Measurements from ENCODE around the gene CA14. TPM values are rescaled to one million over a fixed set of nuclear protein-coding genes. Genes with fewer than 3 reads are reported as not detected.
"Not testable (repeated sequence)": the region's sequence is repeated elsewhere in the genome, so short reads cannot be mapped to it uniquely, and the experiment has no call there.

CA14 gene
- not detected for total RNA-seq

- TF ChIP-seq POLR2A (IDR thresholded peaks at IDR 0.05), result no peak
- TF ChIP-seq CTCF (IDR thresholded peaks at IDR 0.05), result no peak
- ATAC-seq (no peak), DNase-seq (no peak)
- Histone ChIP-seq H3K9me3 (no peaks in the 10 kb centered on the region), H3K27me3 (no peaks in the 10 kb centered on the region), H3K27ac (no peak within 1 kb of the TSS), H3K4me3 (no peak within 1 kb of the TSS), H3K36me3 (replicated peaks in 1 of 2; ENCODE audit: insufficient read depth in 1 of 2, low read depth in 2 of 2) (no peaks in the 10 kb centered on the region), H3K4me1 (peaks cover 28% of the 10 kb centered on the region)
- WGBS, 2 donors, result 45 to 56% methylated on average over 13 of the region's 13 CpGs
- intact Hi-C loops (cut with DNase I), result no loop called here
These were observed at the start of gene CA14 for GRCh38 chr1:150257624-150258585. TSS of gene CA14 (plus strand) at chr1:150257774. CDS start at chr1:150258129, 355 bp downstream.

- H3K36me3 ChIP-seq (replicated peaks in 1 of 2; ENCODE audit: insufficient read depth in 1 of 2, low read depth in 2 of 2); H3K27ac ChIP-seq; H3K27me3 ChIP-seq; intact Hi-C loops (cut with DNase I); H3K4me3 ChIP-seq; DNase-seq; H3K9me3 ChIP-seq; ATAC-seq: not testable (repeated sequence)
- peaks cover 10% of the 10 kb centered on the region for H3K4me1 ChIP-seq
- WGBS, 2 donors, result 86 to 94% methylated on average over 6 of the region's 6 CpGs
These were observed 49.1 kb upstream of the CA14 start for GRCh38 chr1:150208460-150208859.

- WGBS, 2 donors, result 80 to 81% methylated on average over 4 of the region's 4 CpGs
- Histone ChIP-seq H3K36me3 (replicated peaks in 1 of 2; ENCODE audit: insufficient read depth in 1 of 2, low read depth in 2 of 2) (no peaks in the 10 kb centered on the region), H3K9me3 (no peaks in the 10 kb centered on the region), H3K4me1 (peaks cover 15% of the 10 kb centered on the region), H3K27me3 (no peaks in the 10 kb centered on the region), H3K4me3 (no peak overlapping the region), H3K27ac (no peak overlapping the region)
- intact Hi-C loops (cut with DNase I), result no loop called here
- ATAC-seq, result no peak
- no peak for DNase-seq
- TF ChIP-seq POLR2A (IDR thresholded peaks at IDR 0.05) (no peak), CTCF (IDR thresholded peaks at IDR 0.05) (no peak)
These were observed 47.5 kb upstream of the CA14 start for GRCh38 chr1:150210091-150210490.

GRCh38 chr1:150210706-150211105 lies 46.9 kb upstream of the CA14 start:
- no peak for TF ChIP-seq CTCF (IDR thresholded peaks at IDR 0.05)
- TF ChIP-seq POLR2A (IDR thresholded peaks at IDR 0.05), result no peak
- ATAC-seq (no peak), DNase-seq (no peak)
- no peak overlapping the region for H3K4me3 ChIP-seq
- no peaks in the 10 kb centered on the region for H3K36me3 ChIP-seq (replicated peaks in 1 of 2; ENCODE audit: insufficient read depth in 1 of 2, low read depth in 2 of 2)
- H3K9me3 ChIP-seq, result no peaks in the 10 kb centered on the region
- peaks cover 15% of the 10 kb centered on the region for H3K4me1 ChIP-seq
- H3K27me3 ChIP-seq, result no peaks in the 10 kb centered on the region
- no peak overlapping the region for H3K27ac ChIP-seq
- intact Hi-C loops (cut with DNase I), result no loop called here
- 93 to 95% methylated on average over 4 of the region's 4 CpGs for WGBS, 2 donors

GRCh38 chr1:150212070-150212469 lies 45.5 kb upstream of the CA14 start:
- H3K36me3 ChIP-seq (replicated peaks in 1 of 2; ENCODE audit: insufficient read depth in 1 of 2, low read depth in 2 of 2), result no peaks in the 10 kb centered on the region
- WGBS, 2 donors, result 94 to 95% methylated on average over 9 of the region's 9 CpGs
- no peak overlapping the region for H3K4me3 ChIP-seq
- no peak for ATAC-seq
- no peaks in the 10 kb centered on the region for H3K9me3 ChIP-seq
- peaks cover 15% of the 10 kb centered on the region for H3K4me1 ChIP-seq
- TF ChIP-seq POLR2A (IDR thresholded peaks at IDR 0.05) (no peak), CTCF (IDR thresholded peaks at IDR 0.05) (no peak)
- no peaks in the 10 kb centered on the region for H3K27me3 ChIP-seq
- no peak for DNase-seq
- no peak overlapping the region for H3K27ac ChIP-seq
- intact Hi-C loops (cut with DNase I), result no loop called here

All from body of pancreas (tissue), 4 donors.